HCT116 (cell line): Measurements from ENCODE around the gene RSPO1. TPM values are rescaled to one million over a fixed set of nuclear protein-coding genes. Genes with fewer than 3 reads are reported as not detected.

Experiments
- ATAC-seq: fragments of 200-7000 bp; cut with Tn5 transposase; 2 replicates; pipeline ENCODE4 v1.9.1; 2020; ENCODE audit warnings: mild to moderate bottlenecking, moderate library complexity
- BruUV-seq: library from RNA; stranded (reverse); fragments of 400-500 nt; replicated peaks from 2 replicates; lab custom pipeline; 2021; lab: Mats Ljungman, UMichigan
- CTCF ChIA-PET: fragments of 300-600 bp; sonication (Branson Sonifier 250); formaldehyde crosslinking; loops from one replicate; lab custom pipeline; 2021; ENCODE audit warnings: antibody characterized with exemption; lab: Charles Lee
- POLR2A ChIA-PET: fragments of 300-600, 350-600 bp; sonication (Branson Sonifier 250); formaldehyde crosslinking; loops from one replicate; lab custom pipeline; 2021; ENCODE audit warnings: antibody characterized with exemption; lab: Charles Lee
- RAD21 ChIA-PET, 2 experiments: fragments of 300-600 bp; sonication (Branson Sonifier 250); formaldehyde crosslinking; loops; one replicate each; lab custom pipeline; 2023; ENCODE audit warnings: low total read pairs in 2 of 2; ENCODE audit not compliant: uncharacterized antibody in 2 of 2, unreplicated experiment in 2 of 2, low non-redundant PET in 1 of 2; lab: Charles Lee
- DNase-seq: peaks from one replicate; pipeline ENCODE4 v3.0.0-alpha.2; 2010; ENCODE audit warnings: low read depth, low spot score
- H2AFZ ChIP-seq: fragments of 200-600 bp; shearing (Covaris generic), sonication (generic); 2 replicates; pipeline ENCODE4 v1.6.1; 2017; ENCODE audit warnings: low read depth, mixed run types, mixed read lengths, antibody characterized with exemption, low read length; ENCODE audit not compliant: poor library complexity, severe bottlenecking
- H3K27ac ChIP-seq: 2 replicates; pipeline ENCODE4 v1.5.1; 2012; ENCODE audit warnings: low read depth, low read length
- H3K27me3 ChIP-seq: fragments of 200-600 bp; sonication (generic); 2 replicates; pipeline ENCODE4 v1.6.1; 2016; ENCODE audit warnings: mixed run types, low read length, mixed read lengths; ENCODE audit not compliant: insufficient read depth
- H3K36me3 ChIP-seq, 2 experiments: fragments of 200-500 bp in 1 of 2; fragments of 200-600 bp in 1 of 2; sonication (Bioruptor generic) in 1 of 2; sonication (generic) in 1 of 2; 2 replicates each; pipeline versions ENCODE4 v1.5.1 to v1.6.1; 2014 to 2016; ENCODE audit warnings: low read length in 2 of 2, inconsistent platforms in 1 of 2, mixed read lengths in 1 of 2, mixed run types in 1 of 2; ENCODE audit not compliant: insufficient read depth in 2 of 2, control insufficient read depth in 1 of 2
- H3K4me1 ChIP-seq, 2 experiments: fragments of 200-600 bp in 1 of 2; sonication (generic) in 1 of 2; 2 replicates each; pipeline versions ENCODE4 v1.5.1 to v1.6.1; 2012 to 2017; ENCODE audit warnings: low read length in 2 of 2, inconsistent platforms in 1 of 2, mild to moderate bottlenecking in 1 of 2, mixed read lengths in 1 of 2, mixed run types in 1 of 2, moderate library complexity in 1 of 2; ENCODE audit not compliant: insufficient read depth in 2 of 2, control insufficient read depth in 1 of 2
- H3K4me2 ChIP-seq: fragments of 200-600 bp; sonication (generic); 2 replicates; pipeline ENCODE4 v1.6.1; 2017; ENCODE audit warnings: mixed run types, low read length, mixed read lengths
- H3K4me3 ChIP-seq, 2 experiments: fragments of 200-600 bp in 1 of 2; sonication (generic) in 1 of 2; replicated peaks in 1 of 2; 2 replicates each; pipeline ENCODE4 v1.5.1; 2011 to 2016; ENCODE audit warnings: low read length in 2 of 2, control low read depth in 1 of 2, low read depth in 1 of 2, mild to moderate bottlenecking in 1 of 2, mixed read lengths in 1 of 2, mixed run types in 1 of 2
- H3K79me2 ChIP-seq: fragments of 200-600 bp; sonication (generic); 2 replicates; pipeline ENCODE4 v1.6.1; 2017; ENCODE audit warnings: mild to moderate bottlenecking, mixed run types, low read length, moderate library complexity, mixed read lengths; ENCODE audit not compliant: insufficient read depth
- H3K9ac ChIP-seq: fragments of 200-600 bp; sonication (generic); 2 replicates; pipeline ENCODE4 v1.6.1; 2016; ENCODE audit warnings: low read length, mixed read lengths
- H3K9me2 ChIP-seq: fragments of 200-600 bp; sonication (generic), shearing (Covaris generic); 2 replicates; pipeline ENCODE4 v1.6.1; 2017; ENCODE audit warnings: mixed run types, mild to moderate bottlenecking, moderate library complexity; ENCODE audit not compliant: insufficient read depth
- H3K9me3 ChIP-seq, 2 experiments: fragments of 200-500 bp in 1 of 2; fragments of 200-600 bp in 1 of 2; sonication (Bioruptor generic) in 1 of 2; sonication (generic) in 1 of 2; 2 replicates each; pipeline ENCODE4 v1.6.1; 2014 to 2017; ENCODE audit warnings: low read length in 2 of 2, mixed read lengths in 2 of 2, inconsistent platforms in 1 of 2, low read depth in 1 of 2, mild to moderate bottlenecking in 1 of 2, mixed run types in 1 of 2, moderate library complexity in 1 of 2; ENCODE audit not compliant: control insufficient read depth in 1 of 2, insufficient read depth in 1 of 2
- H4K20me1 ChIP-seq: fragments of 200-600 bp; sonication (generic), shearing (Covaris generic); 2 replicates; pipeline ENCODE4 v1.6.1; 2017; ENCODE audit warnings: mixed run types, mild to moderate bottlenecking, moderate library complexity; ENCODE audit not compliant: insufficient read depth
- CBX3 ChIP-seq: IDR thresholded peaks from 2 replicates; pipeline ENCODE4 v1.6.1; 2012; ENCODE audit warnings: low read depth
- ELF1 ChIP-seq: IDR thresholded peaks from 2 replicates; pipeline ENCODE4 v1.6.1; 2012; ENCODE audit warnings: low read depth, borderline replicate concordance
- EZH2 ChIP-seq: fragments of 200-600 bp; sonication (generic); IDR thresholded peaks from 2 replicates; pipeline ENCODE4 v1.6.1; 2017; ENCODE audit warnings: antibody characterized with exemption, mixed run types
- EZH2phosphoT487 ChIP-seq: fragments of 200-600 bp; IDR thresholded peaks from 2 replicates; pipeline ENCODE4 v1.6.1; 2018; ENCODE audit warnings: antibody characterized with exemption, borderline replicate concordance
- MAX ChIP-seq: IDR thresholded peaks from 2 replicates; pipeline ENCODE4 v1.6.1; 2012
- RAD21 ChIP-seq: IDR thresholded peaks from 2 replicates; pipeline ENCODE4 v1.6.1; 2012; ENCODE audit warnings: low read depth, mild to moderate bottlenecking
- YY1 ChIP-seq: IDR thresholded peaks from 2 replicates; pipeline ENCODE4 v1.6.1; 2011; ENCODE audit warnings: low read length, low read depth, moderate library complexity, mild to moderate bottlenecking; ENCODE audit not compliant: insufficient replicate concordance; ENCODE audit errors: extremely low read depth
- ZBTB33 ChIP-seq: IDR thresholded peaks from 2 replicates; pipeline ENCODE4 v1.6.1; 2011; ENCODE audit warnings: mild to moderate bottlenecking, low read length, moderate library complexity; ENCODE audit not compliant: insufficient replicate concordance; ENCODE audit errors: extremely low read depth
- intact Hi-C: fragments of 100-400 bp; cut with micrococcal nuclease; formaldehyde crosslinking; loops from 2 replicates; pipeline ENCODE4 v1.10.0; 2022
- total RNA-seq: library from RNA; stranded (reverse); gene quantifications from one replicate; pipeline ENCODE4 v1.2.1, GENCODE V29; 2021; ENCODE audit not compliant: unreplicated experiment
- TF ChIP-seq, protein P1 (sequence below): IDR thresholded peaks from 2 replicates; pipeline ENCODE4 v1.6.1; 2012
- TF ChIP-seq, protein P2 (sequence below), 3 experiments: fragments of 200-600 bp in 1 of 3; sonication (generic) in 1 of 3; IDR thresholded peaks in 2 of 3; conservative IDR thresholded peaks in 1 of 3; 2 replicates each; pipeline ENCODE4 v1.5.1; 2012 to 2017; ENCODE audit warnings: low read depth in 2 of 3, low read length in 2 of 3, antibody characterized with exemption in 1 of 3, borderline replicate concordance in 1 of 3, control low read depth in 1 of 3, mild to moderate bottlenecking in 1 of 3, mixed read lengths in 1 of 3, mixed run types in 1 of 3, moderate library complexity in 1 of 3; ENCODE audit not compliant: insufficient read depth in 1 of 3

RSPO1 gene
- total RNA-seq, 1 experiment from 2014 or later = 0.15 TPM

DNA sequence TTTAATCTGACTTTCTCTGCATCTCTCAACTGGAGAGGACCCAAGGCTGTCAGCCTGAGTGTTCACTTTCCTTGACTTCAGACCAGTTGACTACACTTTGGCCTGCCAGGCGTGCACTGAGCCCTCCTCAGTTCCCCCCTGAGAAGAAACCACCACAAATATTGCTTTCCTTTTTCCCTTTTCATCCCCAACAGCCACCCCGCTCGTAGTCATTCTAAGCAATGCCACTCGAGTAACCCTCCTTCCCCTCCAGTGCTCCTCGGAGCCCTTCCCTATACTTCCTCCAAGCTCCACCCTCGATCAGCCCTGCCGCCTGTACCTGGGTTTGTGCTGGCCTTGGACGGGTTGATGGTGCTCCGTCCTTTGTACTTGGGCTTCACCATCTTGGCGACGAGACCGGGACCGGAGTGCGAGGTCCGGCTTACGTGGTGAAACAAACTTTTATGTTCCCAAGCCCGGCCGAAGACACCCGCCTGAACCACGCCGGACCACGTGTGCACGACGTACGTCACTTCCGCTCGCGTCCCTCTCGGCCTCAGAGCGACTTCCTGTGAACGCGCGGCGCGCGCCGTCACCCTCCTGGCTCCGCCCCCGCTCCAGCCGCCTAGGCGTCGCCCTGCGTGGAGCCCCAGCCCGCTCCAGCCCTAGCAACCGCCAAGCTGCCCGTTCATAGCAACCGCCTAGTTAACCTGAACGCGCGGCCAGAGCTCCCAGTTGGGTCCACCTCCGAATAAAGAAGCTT, 39.1 kb downstream of the RSPO1 start, which contains the start of gene GNL2 (continued):
- TF ChIP-seq ZBTB33 (no peak), ELF1 (no peak)

DNA sequence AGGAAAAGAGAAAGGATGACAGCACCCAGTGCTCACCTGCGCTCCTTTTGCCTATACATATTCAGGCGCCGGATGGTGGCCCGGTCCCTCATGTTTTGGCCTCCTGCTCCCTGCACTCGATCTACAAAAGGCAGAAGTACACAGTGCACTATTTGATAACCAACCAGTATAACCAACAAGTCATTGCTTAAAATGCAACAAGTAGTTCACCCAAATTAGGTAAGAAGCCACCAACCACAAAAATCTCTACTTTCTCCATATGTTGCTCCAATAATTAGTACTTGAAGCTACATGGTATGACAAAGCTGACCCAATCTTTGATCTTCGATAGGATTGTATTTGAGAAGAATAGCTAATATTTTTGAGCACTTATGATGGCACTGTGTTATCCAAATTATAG, 41.0 kb downstream of the RSPO1 start:
- H3K4me1 ChIP-seq = peaks cover 10 to 16% of the 10 kb centered on the region in 2 experiments; a peak in 2 of 4 replicates
- peak overlapping the region; percentile 95; the same call in 1 of the 2 replicates for H3K4me2 ChIP-seq
- POLR2A ChIA-PET = interaction anchor here (1.0 kb wide), 1 partner anchor 10 kb away, joined by 3 read pairs; no protein-coding TSS in a partner anchor
- no peak overlapping the region for H2AFZ ChIP-seq
- H3K9me2 ChIP-seq = no peaks in the 10 kb centered on the region
- no peak overlapping the region for H3K9ac ChIP-seq
- no TSS peak for BruUV-seq
- TF ChIP-seq RAD21 (no peak), ELF1 (no peak), EZH2phosphoT487 (no peak), MAX (no peak), YY1 (no peak), EZH2 (no peak), CBX3 (no peak)
- TF ChIP-seq, protein P1, sequence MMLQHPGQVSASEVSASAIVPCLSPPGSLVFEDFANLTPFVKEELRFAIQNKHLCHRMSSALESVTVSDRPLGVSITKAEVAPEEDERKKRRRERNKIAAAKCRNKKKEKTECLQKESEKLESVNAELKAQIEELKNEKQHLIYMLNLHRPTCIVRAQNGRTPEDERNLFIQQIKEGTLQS = no peak
- TF ChIP-seq, protein P2, sequence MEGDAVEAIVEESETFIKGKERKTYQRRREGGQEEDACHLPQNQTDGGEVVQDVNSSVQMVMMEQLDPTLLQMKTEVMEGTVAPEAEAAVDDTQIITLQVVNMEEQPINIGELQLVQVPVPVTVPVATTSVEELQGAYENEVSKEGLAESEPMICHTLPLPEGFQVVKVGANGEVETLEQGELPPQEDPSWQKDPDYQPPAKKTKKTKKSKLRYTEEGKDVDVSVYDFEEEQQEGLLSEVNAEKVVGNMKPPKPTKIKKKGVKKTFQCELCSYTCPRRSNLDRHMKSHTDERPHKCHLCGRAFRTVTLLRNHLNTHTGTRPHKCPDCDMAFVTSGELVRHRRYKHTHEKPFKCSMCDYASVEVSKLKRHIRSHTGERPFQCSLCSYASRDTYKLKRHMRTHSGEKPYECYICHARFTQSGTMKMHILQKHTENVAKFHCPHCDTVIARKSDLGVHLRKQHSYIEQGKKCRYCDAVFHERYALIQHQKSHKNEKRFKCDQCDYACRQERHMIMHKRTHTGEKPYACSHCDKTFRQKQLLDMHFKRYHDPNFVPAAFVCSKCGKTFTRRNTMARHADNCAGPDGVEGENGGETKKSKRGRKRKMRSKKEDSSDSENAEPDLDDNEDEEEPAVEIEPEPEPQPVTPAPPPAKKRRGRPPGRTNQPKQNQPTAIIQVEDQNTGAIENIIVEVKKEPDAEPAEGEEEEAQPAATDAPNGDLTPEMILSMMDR (IDR thresholded peaks at IDR 0.05 in 2 of 3, conservative IDR thresholded peaks at IDR 0.05 in 1 of 3; ENCODE audit: borderline replicate concordance in 1 of 3, insufficient read depth in 1 of 3, low read depth in 2 of 3, low read length in 2 of 3) = no peak
- TF ChIP-seq, all 23 proteins: peak for 0
- Histone ChIP-seq H3K9me3 (no peaks in the 10 kb centered on the region), H3K4me3 (no peak overlapping the region; a peak in 1 of 4 replicates), H3K27ac (no peak overlapping the region), H4K20me1 (no peaks in the 10 kb centered on the region; the same call in none of the 2 replicates), H3K79me2 (peaks cover 67% of the 10 kb centered on the region), H3K36me3 (peaks cover 37 to 43% of the 10 kb centered on the region in 2 experiments), H3K27me3 (no peaks in the 10 kb centered on the region)
- CTCF ChIA-PET = no interaction called here
- ATAC-seq (no peak), DNase-seq (no peak)
- RAD21 ChIA-PET = no interaction called here
- intact Hi-C loops = loop anchor here (2.0 kb wide), 1 partner anchor 89 kb away; no protein-coding TSS in a partner anchor
